GM23338 (cell line): Measurements from ENCODE around the gene MYMX. TPM values are rescaled to one million over a fixed set of nuclear protein-coding genes. Genes with fewer than 3 reads are reported as not detected.

Experiments used
- ATAC-seq: fragments of 200-7000 bp; cut with Tn5 transposase; 3 replicates; pipeline ENCODE4 v1.9.1; 2020
- DNase-seq: peaks from one replicate; pipeline ENCODE4 v3.0.0-alpha.2; 2015; ENCODE audit warnings: low spot score
- H2AFZ ChIP-seq: fragments of 200-600 bp; sonication (generic); 2 replicates; pipeline ENCODE4 v1.8.0; 2016; ENCODE audit warnings: antibody characterized with exemption, mild to moderate bottlenecking, moderate library complexity
- H3F3A ChIP-seq: fragments of 200-600 bp; sonication (generic); replicated peaks from 2 replicates; pipeline ENCODE4 v1.8.0; 2017; ENCODE audit warnings: antibody characterized with exemption, mixed run types, low read depth
- H3K27ac ChIP-seq: fragments of 200-600 bp; sonication (generic); 2 replicates; pipeline ENCODE4 v1.6.1; 2016; ENCODE audit warnings: low read depth
- H3K27me3 ChIP-seq: fragments of 200-600 bp; sonication (generic); 2 replicates; pipeline ENCODE4 v1.8.0; 2016; ENCODE audit warnings: mild to moderate bottlenecking, mixed run types, moderate library complexity; ENCODE audit not compliant: insufficient read depth
- H3K36me3 ChIP-seq: fragments of 200-600 bp; sonication (generic); 2 replicates; pipeline ENCODE4 v1.8.0; 2016; ENCODE audit warnings: mild to moderate bottlenecking; ENCODE audit not compliant: insufficient read depth
- H3K4me1 ChIP-seq: fragments of 200-600 bp; sonication (generic); 2 replicates; pipeline ENCODE4 v1.8.0; 2016; ENCODE audit warnings: mild to moderate bottlenecking, moderate library complexity; ENCODE audit not compliant: insufficient read depth
- H3K4me2 ChIP-seq: fragments of 200-600 bp; sonication (generic); 2 replicates; pipeline ENCODE4 v1.7.1; 2017; ENCODE audit warnings: mixed run types
- H3K4me3 ChIP-seq: fragments of 200-600 bp; sonication (generic); 2 replicates; pipeline ENCODE4 v1.6.1; 2016; ENCODE audit warnings: mixed run types
- H3K79me2 ChIP-seq: fragments of 200-600 bp; sonication (generic); replicated peaks from 2 replicates; pipeline ENCODE4 v1.8.0; 2017; ENCODE audit warnings: mild to moderate bottlenecking; ENCODE audit not compliant: insufficient read depth
- H3K9me2 ChIP-seq: fragments of 200-600 bp; sonication (generic); 2 replicates; pipeline ENCODE4 v1.8.0; 2017; ENCODE audit not compliant: insufficient read depth
- H4K20me1 ChIP-seq: fragments of 200-600 bp; sonication (generic); replicated peaks from 2 replicates; pipeline ENCODE4 v1.8.0; 2017; ENCODE audit warnings: mild to moderate bottlenecking; ENCODE audit not compliant: insufficient read depth
- H3K27ac Mint-ChIP-seq: 2 replicates; pipeline ENCODE4 v1.8.0; 2020; ENCODE audit warnings: inconsistent platforms, mild to moderate bottlenecking, moderate library complexity, mixed read lengths
- H3K27me3 Mint-ChIP-seq: 3 replicates; pipeline ENCODE4 v1.8.0; 2022; ENCODE audit warnings: low read depth, mild to moderate bottlenecking, moderate library complexity, mixed read lengths, inconsistent platforms; ENCODE audit not compliant: insufficient read depth, poor library complexity
- H3K36me3 Mint-ChIP-seq: 3 replicates; pipeline ENCODE4 v1.8.0; 2021; ENCODE audit warnings: low read depth, mild to moderate bottlenecking, inconsistent platforms, moderate library complexity, mixed read lengths
- H3K4me1 Mint-ChIP-seq: 3 replicates; pipeline ENCODE4 v1.8.0; 2020; ENCODE audit warnings: mild to moderate bottlenecking, inconsistent platforms, mixed read lengths
- H3K4me3 Mint-ChIP-seq: 3 replicates; pipeline ENCODE4 v1.8.0; 2021; ENCODE audit warnings: moderate library complexity, mild to moderate bottlenecking, inconsistent platforms, mixed read lengths
- H3K9me3 Mint-ChIP-seq: 3 replicates; pipeline ENCODE4 v1.8.0; 2020; ENCODE audit warnings: moderate library complexity, mild to moderate bottlenecking, inconsistent platforms, mixed read lengths
- CREB1 ChIP-seq: fragments of 250-450 bp; sonication (Bioruptor Pico); IDR thresholded peaks from 2 replicates; pipeline ENCODE4 v1.5.0; 2020; ENCODE audit warnings: low read depth, mild to moderate bottlenecking, moderate library complexity
- CTCF ChIP-seq, 2 experiments: fragments of 200-600 bp in 1 of 2; sonication (generic) in 1 of 2; conservative IDR thresholded peaks; 2 replicates each; pipeline versions ENCODE4 v1.5.1 to v1.6.1; 2016 to 2017; ENCODE audit warnings: antibody characterized with exemption in 2 of 2, low read depth in 2 of 2, mild to moderate bottlenecking in 2 of 2, moderate library complexity in 1 of 2
- EZH2 ChIP-seq: fragments of 200-600 bp; sonication (generic); IDR thresholded peaks from one replicate; pipeline ENCODE4 v1.8.0; 2017; ENCODE audit warnings: antibody characterized with exemption, mild to moderate bottlenecking, low read depth; ENCODE audit not compliant: unreplicated experiment
- EZH2phosphoT487 ChIP-seq: fragments of 200-600 bp; sonication (generic); IDR thresholded peaks from one replicate; pipeline ENCODE4 v1.8.1; 2018; ENCODE audit warnings: antibody characterized with exemption; ENCODE audit not compliant: unreplicated experiment
- JUNB ChIP-seq: IDR thresholded peaks from one replicate; pipeline ENCODE4 v1.6.1; 2016; ENCODE audit warnings: antibody characterized with exemption; ENCODE audit not compliant: unreplicated experiment
- NANOG ChIP-seq: IDR thresholded peaks from 2 replicates; pipeline ENCODE4 v1.6.1; 2016; ENCODE audit warnings: antibody characterized with exemption, borderline replicate concordance
- POLR2AphosphoS5 ChIP-seq: IDR thresholded peaks from 2 replicates; pipeline ENCODE4 v1.6.1; 2016; ENCODE audit warnings: antibody characterized with exemption, low read depth
- STAT1 ChIP-seq: IDR thresholded peaks from one replicate; pipeline ENCODE4 v1.6.1; 2016; ENCODE audit warnings: antibody characterized with exemption; ENCODE audit not compliant: unreplicated experiment
- ZNF114 ChIP-seq: fragments of 250-450 bp; sonication (Bioruptor Pico); IDR thresholded peaks from 2 replicates; pipeline ENCODE4 v1.5.0; 2020; ENCODE audit warnings: mild to moderate bottlenecking, moderate library complexity
- ZNF331 ChIP-seq: fragments of 250-450 bp; sonication (Bioruptor Pico); IDR thresholded peaks from 2 replicates; pipeline ENCODE4 v1.5.0; 2020; ENCODE audit warnings: low read depth, mild to moderate bottlenecking, moderate library complexity
- polyA plus RNA-seq: library from polyadenylated mRNA; unstranded; fragments of >200 nt; fragmentation: Nextera tagmentation; extraction: Ambion mirVana; gene quantifications from 2 replicates; pipeline ENCODE4 v1.2.1, GENCODE V29; 2016
- total RNA-seq: library from RNA; depleted of rRNA; stranded (reverse); fragments of >200 nt; shearing (Covaris generic); gene quantifications from 2 replicates; pipeline ENCODE4 v1.2.3, GENCODE V29; 2014
- TF ChIP-seq, protein P1 (sequence below): fragments of 250-450 bp; sonication (Bioruptor Pico); IDR thresholded peaks from 2 replicates; pipeline ENCODE4 v1.5.0; 2020; ENCODE audit warnings: mild to moderate bottlenecking, moderate library complexity

MYMX gene
- total and polyA plus RNA-seq, 2 experiments from 2014 or later: 2.8 to 7.1 TPM

- no peak overlapping the region for H3K4me3 Mint-ChIP-seq
- Histone ChIP-seq H3K4me3 (no peak overlapping the region), H3K4me1 (no peaks in the 10 kb centered on the region; the same call in 1 of the 2 replicates), H3K27me3 (no peaks in the 10 kb centered on the region), H4K20me1 (no peaks in the 10 kb centered on the region), H3K36me3 (no peaks in the 10 kb centered on the region), H3K4me2 (no peak overlapping the region), H3K27ac (no peak overlapping the region), H2AFZ (no peak overlapping the region), H3K79me2 (no peaks in the 10 kb centered on the region), H3F3A (no peaks in the 10 kb centered on the region), H3K9me2 (no peaks in the 10 kb centered on the region)
- peaks cover 23% of the 10 kb centered on the region for H3K4me1 Mint-ChIP-seq
- no peak for DNase-seq
- peaks cover 22% of the 10 kb centered on the region for H3K27me3 Mint-ChIP-seq
- no peaks in the 10 kb centered on the region; the same call in 2 of the 3 replicates for H3K36me3 Mint-ChIP-seq
- H3K27ac Mint-ChIP-seq: no peak overlapping the region
- ATAC-seq: no peak
- TF ChIP-seq CTCF (conservative IDR thresholded peaks at IDR 0.05; ENCODE audit: low read depth in 2 of 2): no peak
- H3K9me3 Mint-ChIP-seq: no peaks in the 10 kb centered on the region
These were observed 37.1 kb upstream of the MYMX start for GRCh38 chr6:44179648-44180047.

GRCh38 chr6:44180406-44180805, 36.3 kb upstream of the MYMX start:
- Mint-ChIP-seq H3K27ac (no peak overlapping the region), H3K4me3 (no peak overlapping the region), H3K27me3 (peaks cover 22% of the 10 kb centered on the region), H3K4me1 (peaks cover 28% of the 10 kb centered on the region), H3K36me3 (no peaks in the 10 kb centered on the region; the same call in 2 of the 3 replicates), H3K9me3 (no peaks in the 10 kb centered on the region)
- H4K20me1 ChIP-seq: no peaks in the 10 kb centered on the region
- no peaks in the 10 kb centered on the region for H3K27me3 ChIP-seq
- H3K4me2 ChIP-seq: no peak overlapping the region
- H3K4me3 ChIP-seq: no peak overlapping the region
- DNase-seq: no peak
- no peak overlapping the region for H3K27ac ChIP-seq
- no peaks in the 10 kb centered on the region for H3F3A ChIP-seq
- no peak for ATAC-seq
- no peaks in the 10 kb centered on the region for H3K36me3 ChIP-seq
- peaks cover 5% of the 10 kb centered on the region; the same call in 1 of the 2 replicates for H3K4me1 ChIP-seq
- H2AFZ ChIP-seq: no peak overlapping the region
- no peaks in the 10 kb centered on the region for H3K9me2 ChIP-seq
- H3K79me2 ChIP-seq: no peaks in the 10 kb centered on the region
- no peak for TF ChIP-seq CREB1 (CRISPR knock-in tag)
- TF ChIP-seq STAT1: no peak
- TF ChIP-seq POLR2AphosphoS5: no peak
- TF ChIP-seq, protein P1, sequence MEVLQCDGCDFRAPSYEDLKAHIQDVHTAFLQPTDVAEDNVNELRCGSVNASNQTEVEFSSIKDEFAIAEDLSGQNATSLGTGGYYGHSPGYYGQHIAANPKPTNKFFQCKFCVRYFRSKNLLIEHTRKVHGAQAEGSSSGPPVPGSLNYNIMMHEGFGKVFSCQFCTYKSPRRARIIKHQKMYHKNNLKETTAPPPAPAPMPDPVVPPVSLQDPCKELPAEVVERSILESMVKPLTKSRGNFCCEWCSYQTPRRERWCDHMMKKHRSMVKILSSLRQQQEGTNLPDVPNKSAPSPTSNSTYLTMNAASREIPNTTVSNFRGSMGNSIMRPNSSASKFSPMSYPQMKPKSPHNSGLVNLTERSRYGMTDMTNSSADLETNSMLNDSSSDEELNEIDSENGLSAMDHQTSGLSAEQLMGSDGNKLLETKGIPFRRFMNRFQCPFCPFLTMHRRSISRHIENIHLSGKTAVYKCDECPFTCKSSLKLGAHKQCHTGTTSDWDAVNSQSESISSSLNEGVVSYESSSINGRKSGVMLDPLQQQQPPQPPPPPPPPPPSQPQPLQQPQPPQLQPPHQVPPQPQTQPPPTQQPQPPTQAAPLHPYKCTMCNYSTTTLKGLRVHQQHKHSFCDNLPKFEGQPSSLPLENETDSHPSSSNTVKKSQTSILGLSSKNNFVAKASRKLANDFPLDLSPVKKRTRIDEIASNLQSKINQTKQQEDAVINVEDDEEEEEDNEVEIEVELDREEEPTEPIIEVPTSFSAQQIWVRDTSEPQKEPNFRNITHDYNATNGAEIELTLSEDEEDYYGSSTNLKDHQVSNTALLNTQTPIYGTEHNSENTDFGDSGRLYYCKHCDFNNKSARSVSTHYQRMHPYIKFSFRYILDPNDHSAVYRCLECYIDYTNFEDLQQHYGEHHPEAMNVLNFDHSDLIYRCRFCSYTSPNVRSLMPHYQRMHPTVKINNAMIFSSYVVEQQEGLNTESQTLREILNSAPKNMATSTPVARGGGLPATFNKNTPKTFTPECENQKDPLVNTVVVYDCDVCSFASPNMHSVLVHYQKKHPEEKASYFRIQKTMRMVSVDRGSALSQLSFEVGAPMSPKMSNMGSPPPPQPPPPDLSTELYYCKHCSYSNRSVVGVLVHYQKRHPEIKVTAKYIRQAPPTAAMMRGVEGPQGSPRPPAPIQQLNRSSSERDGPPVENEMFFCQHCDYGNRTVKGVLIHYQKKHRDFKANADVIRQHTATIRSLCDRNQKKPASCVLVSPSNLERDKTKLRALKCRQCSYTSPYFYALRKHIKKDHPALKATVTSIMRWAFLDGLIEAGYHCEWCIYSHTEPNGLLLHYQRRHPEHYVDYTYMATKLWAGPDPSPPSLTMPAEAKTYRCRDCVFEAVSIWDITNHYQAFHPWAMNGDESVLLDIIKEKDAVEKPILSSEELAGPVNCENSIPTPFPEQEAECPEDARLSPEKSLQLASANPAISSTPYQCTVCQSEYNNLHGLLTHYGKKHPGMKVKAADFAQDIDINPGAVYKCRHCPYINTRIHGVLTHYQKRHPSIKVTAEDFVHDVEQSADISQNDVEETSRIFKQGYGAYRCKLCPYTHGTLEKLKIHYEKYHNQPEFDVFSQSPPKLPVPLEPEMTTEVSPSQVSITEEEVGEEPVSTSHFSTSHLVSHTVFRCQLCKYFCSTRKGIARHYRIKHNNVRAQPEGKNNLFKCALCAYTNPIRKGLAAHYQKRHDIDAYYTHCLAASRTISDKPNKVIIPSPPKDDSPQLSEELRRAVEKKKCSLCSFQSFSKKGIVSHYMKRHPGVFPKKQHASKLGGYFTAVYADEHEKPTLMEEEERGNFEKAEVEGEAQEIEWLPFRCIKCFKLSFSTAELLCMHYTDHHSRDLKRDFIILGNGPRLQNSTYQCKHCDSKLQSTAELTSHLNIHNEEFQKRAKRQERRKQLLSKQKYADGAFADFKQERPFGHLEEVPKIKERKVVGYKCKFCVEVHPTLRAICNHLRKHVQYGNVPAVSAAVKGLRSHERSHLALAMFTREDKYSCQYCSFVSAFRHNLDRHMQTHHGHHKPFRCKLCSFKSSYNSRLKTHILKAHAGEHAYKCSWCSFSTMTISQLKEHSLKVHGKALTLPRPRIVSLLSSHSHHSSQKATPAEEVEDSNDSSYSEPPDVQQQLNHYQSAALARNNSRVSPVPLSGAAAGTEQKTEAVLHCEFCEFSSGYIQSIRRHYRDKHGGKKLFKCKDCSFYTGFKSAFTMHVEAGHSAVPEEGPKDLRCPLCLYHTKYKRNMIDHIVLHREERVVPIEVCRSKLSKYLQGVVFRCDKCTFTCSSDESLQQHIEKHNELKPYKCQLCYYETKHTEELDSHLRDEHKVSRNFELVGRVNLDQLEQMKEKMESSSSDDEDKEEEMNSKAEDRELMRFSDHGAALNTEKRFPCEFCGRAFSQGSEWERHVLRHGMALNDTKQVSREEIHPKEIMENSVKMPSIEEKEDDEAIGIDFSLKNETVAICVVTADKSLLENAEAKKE (CRISPR knock-in tag): no peak
- no peak for TF ChIP-seq JUNB
- no peak for TF ChIP-seq EZH2phosphoT487
- TF ChIP-seq NANOG: no peak
- TF ChIP-seq ZNF331 (CRISPR knock-in tag): no peak
- no peak for TF ChIP-seq CTCF (conservative IDR thresholded peaks at IDR 0.05; ENCODE audit: low read depth in 2 of 2)
- TF ChIP-seq ZNF114: no peak
- no peak for TF ChIP-seq EZH2
